Frontal cortex (tissue), 4 donors: ENCODE results near the gene PALLD. TPM values are rescaled to one million over a fixed set of nuclear protein-coding genes. Genes with fewer than 3 reads are reported as not detected.
"Not testable (repeated sequence)": the region's sequence is repeated elsewhere in the genome, so short reads cannot be mapped to it uniquely, and the experiment has no call there.

Source experiments
- DNase-seq, 2 donors: peaks; one replicate each; pipeline ENCODE4 v3.0.0; 2012; ENCODE audit warnings: low spot score in 2 of 2
- FAIRE-seq: peaks from 2 replicates; lab custom pipeline; 2012; peaks lifted over from hg19 to GRCh38; lab: Jason Lieb, UNC
- total RNA-seq: library from RNA; depleted of rRNA; stranded (reverse); fragments of >200 nt; gene quantifications from one replicate; pipeline ENCODE4 v1.2.3, GENCODE V29; 2014
- donor health status: control.
- donor health status: control.
- donor health status: control.

The PALLD gene
- 17.1 TPM for total RNA-seq

GRCh38 chr4:168496834-168497233 is at the start of gene PALLD:
TSS of gene PALLD (plus strand) at chr4:168497052.
- no peak for FAIRE-seq
- DNase-seq, result no peak

- FAIRE-seq, DNase-seq: not testable (repeated sequence)
These were observed 47.8 kb upstream of the PALLD start for GRCh38 chr4:168449063-168449462.

- DNase-seq, result no peak
- peak; percentile 77 for FAIRE-seq
These were observed 47.0 kb upstream of the PALLD start for GRCh38 chr4:168449719-168450452.

- DNase-seq (no peak), FAIRE-seq (no peak)
These were observed 45.5 kb upstream of the PALLD start for GRCh38 chr4:168451331-168451730.

GRCh38 chr4:168451744-168452390 is 45.0 kb upstream of the PALLD start:
- FAIRE-seq, result no peak
- no peak for DNase-seq

GRCh38 chr4:168453146-168453545 is 43.7 kb upstream of the PALLD start:
- no peak for FAIRE-seq
- no peak for DNase-seq

- not testable (repeated sequence) for FAIRE-seq
These were observed 38.6 kb upstream of the PALLD start for GRCh38 chr4:168458256-168458655.

DNA sequence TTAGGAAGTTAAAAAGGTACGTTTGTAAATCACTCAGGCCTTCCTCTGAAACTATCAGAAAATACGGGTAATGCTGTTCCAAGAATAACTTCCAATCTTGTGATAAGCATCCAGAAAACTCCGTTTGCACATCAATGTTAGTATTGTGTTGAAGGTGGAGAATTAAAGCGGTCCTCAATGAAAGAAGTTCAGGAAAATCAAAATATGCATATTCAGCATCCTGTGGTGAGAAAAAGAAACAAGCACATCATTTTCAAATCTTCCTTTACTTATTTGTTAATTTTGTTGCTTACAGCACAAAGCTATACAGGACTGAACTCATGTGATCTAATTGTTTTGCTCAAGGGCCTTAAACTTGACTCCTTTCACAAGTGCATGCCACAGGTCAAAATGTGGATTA is 35.0 kb upstream of the PALLD start:
- FAIRE-seq (no peak), DNase-seq (no peak)

More at GRCh38 chr4:168458256-168458655, 38.6 kb upstream of the PALLD start:
- not testable (repeated sequence) for DNase-seq

DNA sequence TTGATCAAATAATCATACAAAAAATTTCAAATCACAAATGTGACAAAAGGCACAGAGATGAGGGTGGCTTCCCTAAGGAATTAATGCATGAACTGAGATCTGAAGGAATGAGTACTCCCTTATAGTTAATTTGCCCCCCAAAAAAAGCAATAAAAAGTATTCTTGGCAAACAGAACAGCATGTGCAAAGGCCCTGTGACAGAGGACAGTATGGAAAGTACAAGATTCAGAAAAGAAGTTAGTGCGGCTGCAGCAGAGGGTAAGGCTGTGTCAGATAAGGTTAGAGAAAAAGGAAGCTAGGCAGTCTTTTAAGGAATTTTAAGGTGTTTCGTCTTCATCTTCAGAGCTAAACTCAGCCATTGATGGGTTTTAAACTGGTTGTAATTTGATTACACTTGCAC is 23.9 kb upstream of the PALLD start:
- FAIRE-seq (no peak), DNase-seq (no peak)

- no peak for FAIRE-seq
- no peak for DNase-seq
These were observed 22.1 kb upstream of the PALLD start for GRCh38 chr4:168474660-168475320.

GRCh38 chr4:168475745-168476144 is 21.1 kb upstream of the PALLD start:
- no peak for FAIRE-seq
- DNase-seq, result no peak

DNA sequence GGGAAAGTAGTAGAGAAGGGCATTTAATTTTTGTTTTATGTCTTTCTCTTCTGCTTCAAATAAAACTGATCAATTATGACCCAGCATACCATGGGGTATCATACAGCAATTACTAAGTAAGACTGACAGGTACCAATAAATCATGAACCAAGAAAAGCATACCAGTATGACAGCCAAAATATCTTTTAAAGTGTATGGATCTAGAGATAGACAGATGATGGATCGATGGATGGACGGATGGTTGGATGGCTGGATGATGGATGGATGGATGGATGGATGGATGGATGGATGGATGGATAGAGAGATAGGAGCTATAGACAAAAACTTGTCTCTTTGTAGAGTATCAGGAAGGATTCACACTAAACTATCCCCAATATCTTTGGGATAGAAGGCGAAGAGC is 18.0 kb upstream of the PALLD start:
- DNase-seq, result no peak
- FAIRE-seq, result no peak

DNA sequence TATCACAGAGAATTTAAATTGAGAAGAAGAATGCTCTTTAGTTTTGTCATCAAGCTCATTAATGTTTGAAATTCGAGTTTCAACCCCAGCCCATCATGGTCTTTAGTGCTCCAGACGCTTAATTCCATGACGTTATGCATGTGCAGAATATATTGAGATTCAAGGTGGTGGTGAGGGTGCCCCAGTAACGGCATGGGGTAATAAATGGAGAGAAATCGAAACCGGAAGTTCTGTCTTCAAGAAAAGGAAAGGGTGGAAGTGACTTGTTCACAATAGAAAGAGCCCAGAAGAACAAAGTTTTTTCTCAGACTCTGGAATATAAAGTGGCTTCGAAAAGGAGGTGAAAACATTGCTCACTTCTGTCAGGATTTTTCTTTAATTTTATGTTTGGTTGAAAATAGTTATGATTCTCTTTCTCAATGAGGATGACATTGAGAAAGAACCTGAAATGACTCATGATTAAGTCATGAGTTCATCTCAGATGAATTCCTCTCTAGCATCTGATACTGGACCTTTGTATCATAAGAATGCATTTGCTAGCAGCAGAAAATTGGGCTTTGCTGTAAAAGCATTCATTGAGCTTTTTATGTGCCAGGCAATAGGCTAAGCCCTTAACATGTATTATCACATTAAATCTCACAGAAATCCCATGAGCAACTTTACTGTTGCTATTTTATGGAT is 15.8 kb upstream of the PALLD start:
- DNase-seq, result peak; percentile 23 to 41
- no peak for FAIRE-seq

DNA sequence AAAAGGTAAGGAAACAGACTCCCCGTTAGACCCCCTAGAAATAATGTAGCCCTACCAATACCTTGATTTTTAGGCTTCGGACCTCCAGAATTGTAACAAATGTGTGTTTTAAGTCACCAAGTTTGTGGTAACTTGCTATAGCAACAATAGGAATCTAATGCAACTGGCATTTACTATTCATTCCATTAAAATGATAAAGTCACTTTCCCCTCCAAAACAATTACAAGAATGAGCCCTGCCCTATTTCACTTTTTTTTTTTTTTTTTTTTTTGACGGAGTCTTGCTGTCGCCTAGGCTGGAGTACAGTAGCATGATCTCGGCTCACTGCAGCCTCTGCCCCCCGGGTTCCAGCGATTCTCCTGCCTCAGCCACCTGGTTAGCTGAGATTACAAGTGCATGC is 13.0 kb upstream of the PALLD start:
- no peak for DNase-seq
- no peak for FAIRE-seq

GRCh38 chr4:168484626-168485025 is 12.2 kb upstream of the PALLD start:
- DNase-seq (no peak), FAIRE-seq (no peak)

GRCh38 chr4:168485156-168485910 is 11.5 kb upstream of the PALLD start:
- FAIRE-seq (no peak), DNase-seq (no peak)

DNA sequence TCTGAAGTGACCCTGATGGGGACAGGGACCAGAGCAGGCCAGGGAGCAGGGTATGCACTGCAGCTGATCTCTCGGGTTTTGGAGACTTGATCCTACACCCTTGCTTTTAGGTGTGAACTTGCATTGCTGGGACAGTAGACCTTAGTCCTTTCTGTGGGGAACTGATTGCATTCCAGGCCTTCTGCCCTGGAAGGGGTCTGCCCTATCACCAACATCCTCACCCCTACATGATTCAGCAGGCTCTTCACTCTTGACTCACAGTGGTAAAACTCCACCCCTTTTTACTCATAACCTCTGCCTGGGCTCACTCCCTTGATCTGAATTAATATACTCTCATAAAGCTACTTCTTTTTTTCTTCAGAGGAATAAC is 10.0 kb upstream of the PALLD start:
- FAIRE-seq, result no peak
- no peak for DNase-seq

DNA sequence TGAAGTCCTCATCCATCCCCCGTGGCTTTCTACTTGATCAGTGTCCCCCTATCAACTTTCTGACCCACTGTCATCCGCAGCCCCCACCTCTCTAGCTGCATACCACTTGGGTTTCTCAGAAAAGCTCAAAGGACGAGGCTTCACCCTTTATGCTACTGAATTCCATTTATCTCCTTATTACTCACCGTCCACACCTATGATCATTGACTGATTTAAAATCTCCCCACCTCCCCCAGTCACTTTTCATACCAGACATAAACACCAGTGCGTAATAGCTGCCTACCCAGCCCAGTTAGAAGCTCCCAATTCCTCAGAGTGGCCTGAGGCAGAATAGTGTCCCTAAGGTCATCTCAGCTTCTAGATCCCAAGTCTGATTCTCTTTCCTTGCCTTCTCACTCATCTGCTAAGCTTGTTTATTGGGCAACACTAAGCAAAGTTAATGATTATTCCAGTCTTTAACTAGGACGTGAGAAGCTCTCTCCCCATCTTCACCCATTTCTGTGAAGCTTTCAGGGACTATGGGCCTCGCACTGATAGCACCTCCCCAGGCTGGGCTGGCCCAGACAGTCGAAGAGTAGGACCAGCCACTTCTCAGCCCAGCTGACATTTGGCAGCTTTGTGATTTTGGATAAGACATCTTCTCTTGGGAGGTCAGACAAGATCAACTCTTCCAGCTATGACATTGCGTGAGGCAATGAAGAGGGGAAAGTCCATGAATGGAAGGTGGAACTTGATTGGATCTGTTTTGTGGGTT is 9.4 kb upstream of the PALLD start:
- FAIRE-seq (no peak), DNase-seq (no peak)

DNA sequence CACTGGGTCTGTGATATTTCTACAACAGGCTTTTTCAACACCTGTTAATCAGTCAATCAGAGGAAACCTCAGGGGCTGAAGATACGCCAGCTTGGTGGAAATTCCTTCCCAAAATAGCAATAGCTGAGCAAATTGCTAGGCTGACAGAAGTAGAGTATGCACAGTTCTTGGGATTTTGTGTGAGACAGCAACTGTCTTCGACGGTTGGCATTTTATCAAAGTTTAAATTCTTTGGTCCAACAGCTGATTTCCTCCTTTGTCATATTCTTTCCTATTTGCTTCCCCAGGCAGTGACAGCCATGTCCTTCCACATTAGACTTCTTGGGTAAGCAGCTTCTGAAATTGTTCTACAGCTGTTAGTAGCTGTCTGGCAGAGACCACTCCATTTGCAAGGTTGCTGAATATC is 8.0 kb upstream of the PALLD start:
- FAIRE-seq (no peak), DNase-seq (no peak)
